Tongue (tissue), 2 donors: Measurements from ENCODE around the gene PCED1A. TPM values are rescaled to one million over a fixed set of nuclear protein-coding genes. Genes with fewer than 3 reads are reported as not detected.

Experiments
- DNase-seq: peaks from one replicate; pipeline ENCODE4 v3.0.0-alpha.2; 2015
- total RNA-seq: library from RNA; depleted of rRNA; stranded (reverse); fragments of >200 nt; gene quantifications from one replicate; pipeline ENCODE4 v1.2.3, GENCODE V29; 2014

PCED1A gene, protein sequence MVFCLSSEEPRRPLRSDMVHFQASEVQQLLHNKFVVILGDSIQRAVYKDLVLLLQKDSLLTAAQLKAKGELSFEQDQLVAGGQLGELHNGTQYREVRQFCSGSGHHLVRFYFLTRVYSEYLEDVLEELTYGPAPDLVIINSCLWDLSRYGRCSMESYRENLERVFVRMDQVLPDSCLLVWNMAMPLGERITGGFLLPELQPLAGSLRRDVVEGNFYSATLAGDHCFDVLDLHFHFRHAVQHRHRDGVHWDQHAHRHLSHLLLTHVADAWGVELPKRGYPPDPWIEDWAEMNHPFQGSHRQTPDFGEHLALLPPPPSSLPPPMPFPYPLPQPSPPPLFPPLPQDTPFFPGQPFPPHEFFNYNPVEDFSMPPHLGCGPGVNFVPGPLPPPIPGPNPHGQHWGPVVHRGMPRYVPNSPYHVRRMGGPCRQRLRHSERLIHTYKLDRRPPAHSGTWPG
- 28.5 TPM for total RNA-seq

DNA sequence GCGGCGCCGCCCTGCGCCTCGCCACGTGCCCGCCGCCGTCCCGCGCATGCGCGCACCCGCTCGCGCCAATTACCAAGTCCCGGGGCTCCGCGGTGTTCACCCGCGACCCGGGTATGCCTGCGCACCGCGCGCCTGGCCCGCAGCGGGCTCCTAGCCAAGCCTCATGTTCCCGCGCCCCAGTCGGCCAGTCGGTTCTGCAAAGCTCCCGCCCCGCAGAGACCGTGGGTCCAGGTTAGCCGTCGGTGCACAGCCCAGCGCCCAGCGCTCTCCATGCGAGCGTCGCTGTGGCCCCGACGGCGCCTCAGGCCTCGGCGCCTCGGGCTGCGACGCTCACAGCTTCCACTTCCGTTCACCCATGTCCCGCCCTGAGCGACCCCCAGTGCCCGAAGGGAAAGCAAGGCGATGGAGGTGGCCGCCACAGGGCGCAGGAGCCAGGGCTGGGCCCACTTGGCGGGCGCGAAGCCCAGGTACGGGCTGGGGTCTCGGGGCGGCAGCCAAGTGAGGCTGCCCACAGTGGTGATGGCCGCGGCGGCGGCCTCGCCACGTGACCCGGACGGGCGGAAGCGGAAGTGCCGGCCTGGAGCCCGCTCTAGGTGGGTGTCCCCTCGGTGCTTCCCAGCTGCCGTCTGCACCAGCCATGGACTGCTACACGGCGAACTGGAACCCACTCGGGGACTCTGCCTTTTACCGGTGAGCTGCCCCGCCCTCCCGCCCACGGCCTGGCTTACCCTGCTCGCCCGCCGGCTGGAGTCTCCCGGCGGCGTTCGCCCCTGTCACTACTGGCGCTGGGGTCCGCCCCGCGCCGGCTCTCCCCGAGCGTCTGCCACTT is at the start of gene PCED1A, which contains the start of gene VPS16:
TSS of gene PCED1A (minus strand) at position 518 of the 829 bp plus-strand sequence. CDS start 743 bp downstream, outside the sequence.
TSS of gene VPS16 (plus strand) at position 608 of the 829 bp plus-strand sequence. CDS start at position 638, 30 bp downstream.
- DNase-seq, result peak; percentile 94

DNA sequence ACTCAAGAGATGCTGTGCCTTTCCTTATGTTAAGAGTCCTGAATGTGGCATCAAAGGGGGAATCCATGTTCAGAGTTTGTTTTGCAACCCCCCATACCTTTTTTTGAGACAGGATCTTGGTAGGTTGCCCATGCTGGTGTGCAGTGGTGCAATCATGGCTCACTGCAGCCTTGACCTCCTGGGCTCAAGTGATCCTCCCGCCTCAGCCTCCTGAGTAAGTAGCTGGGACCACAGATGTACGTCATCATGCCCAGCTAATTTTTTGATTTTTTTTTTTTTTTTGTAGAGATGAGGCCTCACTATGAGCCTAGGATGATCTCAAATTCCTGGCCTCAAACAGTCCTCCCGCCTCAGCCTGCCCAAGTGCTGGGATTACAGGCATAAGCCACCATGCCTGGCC is 49.3 kb upstream of the PCED1A start:
- no peak for DNase-seq

DNA sequence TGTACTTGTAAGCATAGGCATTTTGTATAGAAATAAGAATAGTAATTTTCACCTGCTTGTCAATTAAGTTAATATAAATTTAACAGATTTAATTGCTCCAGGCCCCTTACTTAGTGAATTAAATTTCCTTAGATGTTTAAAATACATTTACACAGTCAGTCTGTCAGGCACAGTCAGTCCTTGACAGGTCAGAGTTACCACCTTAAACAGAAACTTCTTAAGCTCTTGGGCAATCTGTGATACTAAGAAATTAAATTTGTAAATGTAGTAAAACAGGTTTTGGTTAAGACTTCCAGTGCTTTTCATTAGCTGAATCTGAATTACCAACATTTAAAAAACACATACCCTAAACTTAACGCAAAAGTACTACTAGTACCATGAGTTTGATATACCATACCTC is 48.8 kb upstream of the PCED1A start:
- DNase-seq, result no peak

DNA sequence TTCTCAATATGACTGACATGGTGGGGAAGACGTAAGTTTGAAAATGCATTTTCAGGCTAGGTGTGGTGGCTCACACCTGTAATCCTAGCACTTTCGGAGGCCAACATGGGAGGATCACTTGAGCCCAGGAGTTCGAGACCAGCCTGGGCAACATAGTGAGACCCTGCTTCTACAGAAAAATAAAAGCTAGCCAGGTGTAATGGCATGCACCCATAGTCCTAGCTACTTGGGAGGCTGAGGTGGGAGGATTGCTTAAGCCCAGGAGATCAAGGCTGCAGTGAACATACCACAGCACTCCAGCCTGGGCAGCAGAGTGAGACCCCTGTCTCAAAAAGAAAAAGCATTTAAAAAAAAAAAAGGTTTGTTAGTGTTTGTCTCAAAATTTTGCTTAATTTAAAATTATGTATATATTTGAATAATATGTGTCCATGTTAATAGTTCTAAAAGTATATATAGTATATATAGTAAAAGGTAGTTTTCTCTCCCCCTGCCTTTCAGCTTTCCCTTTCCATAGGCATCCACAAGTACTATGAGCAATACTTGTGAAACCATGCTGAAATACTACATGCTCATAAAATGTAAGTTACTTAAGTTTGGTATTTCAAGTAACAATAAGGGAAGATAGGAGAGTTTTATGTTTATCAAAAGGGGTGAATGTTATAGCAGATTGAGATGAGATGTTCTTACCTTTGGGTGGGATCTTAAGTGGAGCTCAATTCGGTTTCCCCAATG is 47.9 kb upstream of the PCED1A start:
- no peak for DNase-seq

DNA sequence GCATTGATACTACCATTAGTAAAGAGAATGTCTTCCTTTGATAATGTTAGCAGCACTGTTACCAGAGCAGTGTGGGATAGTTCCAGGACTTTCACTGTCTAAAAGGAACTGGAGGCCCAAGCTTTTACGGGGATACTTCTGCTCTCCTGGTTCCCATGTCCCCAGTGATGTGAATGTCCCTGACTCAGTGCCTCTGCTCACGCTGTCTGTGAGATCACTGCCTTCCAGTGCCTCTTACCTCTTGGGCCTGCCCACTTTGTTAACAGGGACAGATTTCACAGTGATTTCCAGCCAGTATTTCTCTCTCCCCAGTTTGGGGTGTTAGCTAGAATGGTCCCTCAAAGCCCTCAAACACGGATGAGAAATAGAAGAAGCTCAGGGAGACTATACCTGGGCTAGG is 47.3 kb upstream of the PCED1A start:
- no peak for DNase-seq

DNA sequence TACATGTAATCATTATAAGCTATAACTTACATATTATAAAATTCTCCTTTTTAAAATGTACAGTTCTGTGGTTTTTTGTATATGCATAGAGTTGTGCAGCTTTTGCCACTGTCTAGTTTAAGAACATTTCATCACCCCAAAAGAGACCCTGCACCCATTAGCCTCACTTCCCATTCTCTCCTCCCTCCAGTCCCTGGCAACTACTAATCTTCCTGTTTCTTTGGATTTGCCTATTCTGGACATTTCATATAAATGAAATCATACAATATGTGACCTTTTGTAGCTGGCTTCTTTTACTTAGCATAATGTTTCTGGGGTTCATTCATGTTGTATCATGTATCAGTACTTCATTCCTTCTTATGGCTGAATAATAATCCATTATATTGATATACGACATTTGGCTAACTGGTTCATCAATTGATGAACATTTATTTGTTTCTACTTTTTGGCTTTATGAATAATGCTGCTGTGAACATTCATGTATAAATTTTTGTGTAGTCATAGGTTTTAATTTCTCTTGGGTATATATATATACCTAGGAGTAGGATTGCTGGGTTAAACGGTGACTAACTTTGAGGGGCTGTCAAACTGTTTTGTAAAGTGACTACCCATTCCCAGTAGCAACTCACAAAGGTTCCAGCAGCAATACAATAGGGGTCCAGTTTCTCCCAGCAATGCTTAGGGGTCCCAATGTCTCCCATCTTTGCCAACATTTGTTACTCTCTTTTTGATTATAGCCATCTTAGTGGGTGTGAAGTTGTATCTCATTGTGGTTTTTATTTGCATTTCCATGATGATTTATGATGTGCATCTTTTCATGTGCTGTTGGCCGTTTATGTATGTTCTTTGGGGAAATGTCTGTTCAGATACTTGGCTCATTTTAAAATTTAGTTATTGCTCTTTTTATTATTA is 43.5 kb upstream of the PCED1A start:
- no peak for DNase-seq

DNA sequence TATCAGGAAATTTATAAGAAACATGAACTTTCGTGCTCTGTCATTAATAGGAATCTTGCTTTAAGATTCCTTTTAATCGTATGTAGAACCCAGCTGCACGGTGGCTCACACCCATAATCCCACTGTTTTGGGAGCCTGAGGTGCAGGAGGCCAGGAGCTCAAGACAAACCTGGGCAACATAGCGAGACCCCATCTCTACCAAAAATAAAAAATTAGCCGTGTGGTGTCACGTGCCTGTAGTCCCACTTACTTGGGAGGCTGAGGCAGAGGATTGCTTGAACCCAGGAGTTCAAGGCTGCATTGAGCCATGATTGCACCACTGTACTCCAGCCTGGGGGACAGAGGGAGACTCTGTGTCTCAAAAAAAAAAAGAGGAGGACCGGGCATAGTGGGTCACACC is 40.2 kb upstream of the PCED1A start:
- DNase-seq, result no peak

DNA sequence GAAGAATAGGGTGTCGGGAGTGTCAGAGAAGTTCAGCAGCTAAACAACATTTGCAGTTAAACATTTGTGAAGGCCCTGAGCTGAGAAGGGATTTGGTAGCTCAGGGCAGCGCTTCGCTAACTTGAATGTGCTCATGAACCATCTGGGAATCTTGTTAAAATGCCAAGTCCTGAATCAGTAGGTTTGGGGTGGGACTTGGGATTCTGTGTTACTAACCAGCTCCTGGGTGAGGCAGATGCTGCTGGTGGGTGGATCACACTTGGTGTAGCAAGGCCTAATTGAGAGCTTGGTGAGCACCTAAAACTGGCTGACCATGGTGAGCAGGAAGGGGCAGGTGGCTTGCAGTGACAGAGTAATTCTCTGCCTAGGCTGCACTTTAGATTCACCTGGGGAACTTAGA is 38.7 kb upstream of the PCED1A start:
- peak; percentile 79 for DNase-seq

DNA sequence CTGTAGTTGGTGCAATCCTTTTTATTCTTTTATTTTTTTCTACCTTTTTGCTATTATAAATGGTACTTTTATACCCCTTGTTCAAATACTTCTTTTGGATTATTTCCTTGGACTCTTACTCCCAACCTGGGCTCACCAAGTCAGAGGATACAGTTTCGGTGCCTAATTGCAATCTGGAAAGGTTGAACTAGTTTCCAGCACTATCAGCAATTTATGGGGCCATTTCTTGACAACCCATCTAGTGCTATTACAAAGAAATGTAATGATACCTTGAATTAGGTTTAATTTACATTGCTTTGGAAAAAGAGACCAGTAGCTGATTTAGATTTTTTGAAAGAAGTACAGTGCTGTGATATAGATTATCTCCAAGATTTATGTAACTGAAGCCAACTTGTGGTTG is 38.1 kb upstream of the PCED1A start:
- no peak for DNase-seq

DNA sequence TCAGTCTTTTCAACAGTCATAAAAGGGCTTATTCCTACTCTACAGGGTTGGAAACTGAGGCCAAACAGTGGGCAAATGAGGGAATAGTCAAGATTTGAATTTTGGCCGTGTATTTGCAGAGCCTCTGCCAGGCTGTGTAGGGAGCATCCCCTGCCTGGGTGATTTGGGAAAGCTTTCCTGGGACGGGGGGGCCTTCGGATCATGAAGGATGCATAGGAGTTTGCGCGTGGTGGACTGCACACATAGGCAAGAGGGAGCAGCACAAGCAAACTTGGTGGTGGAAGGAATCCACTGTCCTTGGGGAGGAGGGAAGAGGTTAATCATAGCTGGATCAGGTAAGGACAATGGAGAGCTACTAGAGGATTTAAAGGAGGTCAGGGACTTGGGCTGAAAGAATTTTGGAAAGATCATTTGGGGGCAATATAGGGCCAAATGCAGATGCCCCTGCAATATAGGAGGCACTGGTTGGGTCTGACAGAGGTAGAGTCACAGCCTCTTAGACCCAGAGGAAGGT is 35.3 kb upstream of the PCED1A start:
- no peak for DNase-seq

DNA sequence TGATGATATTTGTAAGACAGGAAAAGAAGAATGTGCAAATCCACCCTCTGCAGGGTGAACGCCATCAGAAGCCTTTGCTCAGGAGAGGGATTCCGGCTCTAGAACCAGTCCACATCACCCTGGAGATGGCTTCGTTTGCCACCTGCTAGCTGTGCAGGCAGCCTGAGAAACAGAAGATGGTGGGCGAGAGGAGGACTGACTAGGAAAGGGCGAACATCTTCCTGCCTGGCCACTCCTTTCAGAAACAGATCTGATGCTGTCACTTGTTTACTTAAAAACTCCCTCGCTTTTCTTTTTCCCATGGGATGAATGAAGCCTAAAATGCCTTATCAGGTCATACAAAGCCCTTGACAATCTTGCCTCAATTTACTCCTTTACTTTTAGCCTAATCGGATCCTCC is 34.0 kb upstream of the PCED1A start:
- peak; percentile 18 for DNase-seq

DNA sequence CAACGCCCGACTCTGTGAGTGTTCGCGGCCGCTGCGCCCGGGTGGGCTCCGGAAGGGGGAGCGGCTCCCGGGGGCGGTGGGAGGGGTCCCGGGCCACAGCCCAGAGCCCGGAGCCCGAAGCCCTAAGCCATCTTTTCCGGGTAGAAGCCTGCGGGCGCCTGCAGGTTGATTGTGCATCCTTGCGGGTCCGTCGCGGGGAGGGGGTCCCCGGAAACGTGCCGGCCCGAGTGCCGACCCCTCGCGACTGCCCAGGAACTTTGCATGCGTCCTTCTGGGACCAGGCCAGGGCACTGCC is 33.2 kb upstream of the PCED1A start:
- DNase-seq, result peak; percentile 81

DNA sequence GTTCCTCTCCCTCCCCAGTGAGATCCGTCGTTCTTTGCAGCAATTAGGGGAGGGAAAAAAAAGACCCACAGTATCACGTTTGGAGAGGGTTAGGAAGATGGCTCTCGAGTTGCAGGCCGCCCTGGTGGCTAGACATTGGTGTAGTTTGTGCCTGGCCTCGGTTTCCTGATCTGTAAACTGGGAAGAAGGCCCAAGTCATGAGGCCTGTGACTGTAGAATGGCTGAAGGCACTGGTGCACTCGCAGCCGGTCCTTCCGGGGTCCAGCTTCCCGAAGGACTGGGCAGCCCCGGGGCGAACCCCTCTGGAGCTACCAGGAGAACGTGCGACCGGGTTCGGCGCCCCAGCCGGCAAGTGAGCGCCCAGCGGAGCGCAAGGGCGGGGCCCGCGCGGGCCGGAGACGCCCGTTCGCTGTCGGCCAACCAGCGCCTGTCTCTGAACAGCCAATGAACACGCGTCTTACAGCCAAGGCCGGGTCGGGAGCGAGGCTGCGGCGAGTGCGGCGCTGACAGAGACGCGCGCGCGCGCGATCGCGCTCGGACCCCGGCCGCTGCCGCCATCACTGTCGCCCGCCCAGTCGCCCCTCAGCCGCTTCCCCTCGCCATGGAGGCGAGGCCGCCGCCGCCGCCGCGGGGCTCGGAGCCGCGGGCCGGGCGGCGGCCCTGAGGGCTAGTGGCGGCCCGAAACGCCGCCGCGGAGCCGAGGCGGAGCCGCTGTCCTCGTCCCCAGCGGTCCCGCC is 32.7 kb upstream of the PCED1A start, which contains the start of gene PTPRA:
TSS of gene PTPRA (plus strand) at position 472 of the 737 bp plus-strand sequence. CDS start 90,797 bp downstream, outside the sequence.
- peak; percentile 97 for DNase-seq

DNA sequence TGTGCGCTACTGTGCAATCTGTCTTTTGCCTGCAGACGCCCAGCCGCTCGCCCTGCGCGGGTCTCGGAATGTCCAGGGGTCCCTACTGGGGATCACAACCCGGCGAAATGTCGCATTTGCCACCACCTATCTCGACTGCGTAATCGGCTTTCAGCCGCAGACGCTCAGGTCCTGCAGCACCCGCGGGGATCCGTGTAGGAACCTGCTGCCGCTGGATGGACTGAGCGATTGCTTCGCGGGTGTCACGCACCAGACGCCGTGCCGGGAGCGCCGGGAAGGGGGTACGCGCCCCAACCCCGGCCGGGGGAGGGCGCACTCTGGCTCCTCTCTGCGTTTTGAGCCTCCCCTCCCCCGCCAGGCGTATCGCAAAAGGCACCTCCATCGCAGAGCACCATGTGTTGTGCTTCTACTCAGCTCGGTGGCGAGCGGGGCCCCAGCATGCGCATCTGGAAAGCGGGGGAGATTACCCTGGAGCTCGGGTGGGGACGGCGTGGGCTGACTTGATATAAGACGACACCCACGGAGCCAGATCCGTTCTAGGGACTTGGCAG is 32.1 kb upstream of the PCED1A start:
- DNase-seq, result peak; percentile 57

DNA sequence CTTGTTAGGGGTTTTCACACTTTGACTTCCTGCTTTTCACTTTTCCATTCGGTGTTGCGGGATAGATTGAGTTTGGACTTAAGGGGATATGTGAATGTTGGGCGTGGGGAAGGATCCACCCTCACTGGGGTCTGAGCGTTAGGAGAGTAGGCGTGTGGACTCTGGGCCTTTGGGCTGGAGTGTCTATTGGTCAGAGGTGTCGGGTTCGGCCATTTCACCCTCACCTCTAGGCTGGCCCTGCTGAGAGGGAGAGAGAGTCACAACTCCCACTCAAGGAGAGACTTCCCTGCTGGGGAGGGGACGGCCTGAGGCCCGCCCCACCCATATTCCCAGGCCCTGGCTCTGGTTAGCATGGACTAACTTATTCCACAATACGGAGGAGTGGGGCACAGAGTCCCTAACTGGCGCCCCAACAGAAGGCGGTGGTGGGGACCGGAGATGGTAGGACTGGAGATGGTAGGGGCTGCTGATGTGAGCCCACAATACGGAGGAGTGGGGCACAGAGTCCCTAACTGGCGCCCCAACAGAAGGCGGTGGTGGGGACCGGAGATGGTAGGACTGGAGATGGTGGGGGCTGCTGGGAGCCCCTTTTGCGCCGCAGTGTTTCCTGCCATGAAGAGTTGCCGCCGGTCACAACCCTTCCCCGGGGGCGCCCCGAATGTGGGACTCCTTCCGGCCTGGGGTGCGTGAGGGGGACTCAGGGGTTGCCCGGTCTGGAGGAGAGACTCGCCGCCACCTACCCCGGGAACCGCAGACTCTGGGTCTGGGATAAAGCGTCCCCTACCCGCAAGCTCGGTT is 31.4 kb upstream of the PCED1A start:
- peak; percentile 22 for DNase-seq

DNA sequence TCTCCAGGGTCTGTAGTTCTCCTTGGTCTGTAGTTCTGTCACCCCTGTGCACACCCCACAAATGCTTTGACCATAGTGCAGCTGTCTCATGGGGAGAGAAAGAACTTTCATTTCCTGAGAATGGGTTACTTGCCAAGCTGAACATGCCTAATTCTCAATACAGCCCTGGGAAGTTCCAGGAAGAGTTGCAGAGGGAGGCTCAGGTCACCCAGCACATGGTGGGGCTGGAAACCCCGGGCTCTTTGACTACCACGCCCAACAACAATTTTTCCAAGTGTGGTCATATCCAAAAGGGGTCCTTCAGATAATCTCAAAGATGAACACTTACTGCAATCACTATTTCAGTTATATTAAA is 30.6 kb upstream of the PCED1A start:
- peak; percentile 40 for DNase-seq

DNA sequence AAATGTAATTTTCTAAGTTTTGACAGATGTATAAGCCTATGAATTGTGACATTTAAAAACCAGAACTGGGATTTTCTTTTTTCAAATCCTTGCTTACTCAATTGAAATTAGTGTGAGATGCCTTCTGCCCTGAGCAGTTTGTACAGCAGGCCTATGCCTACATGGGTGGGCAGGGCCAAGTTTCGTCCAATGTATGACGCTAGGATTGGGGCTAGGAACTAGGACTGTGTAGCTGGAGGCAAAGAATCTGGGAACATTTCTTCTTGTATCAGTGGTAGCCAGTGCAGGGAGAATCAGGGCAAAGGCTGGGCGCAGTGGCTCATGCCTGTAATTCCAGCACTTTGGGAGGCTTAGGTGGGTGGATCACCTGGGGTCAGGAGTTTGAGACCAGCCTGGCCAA is 28.9 kb upstream of the PCED1A start:
- DNase-seq, result no peak

DNA sequence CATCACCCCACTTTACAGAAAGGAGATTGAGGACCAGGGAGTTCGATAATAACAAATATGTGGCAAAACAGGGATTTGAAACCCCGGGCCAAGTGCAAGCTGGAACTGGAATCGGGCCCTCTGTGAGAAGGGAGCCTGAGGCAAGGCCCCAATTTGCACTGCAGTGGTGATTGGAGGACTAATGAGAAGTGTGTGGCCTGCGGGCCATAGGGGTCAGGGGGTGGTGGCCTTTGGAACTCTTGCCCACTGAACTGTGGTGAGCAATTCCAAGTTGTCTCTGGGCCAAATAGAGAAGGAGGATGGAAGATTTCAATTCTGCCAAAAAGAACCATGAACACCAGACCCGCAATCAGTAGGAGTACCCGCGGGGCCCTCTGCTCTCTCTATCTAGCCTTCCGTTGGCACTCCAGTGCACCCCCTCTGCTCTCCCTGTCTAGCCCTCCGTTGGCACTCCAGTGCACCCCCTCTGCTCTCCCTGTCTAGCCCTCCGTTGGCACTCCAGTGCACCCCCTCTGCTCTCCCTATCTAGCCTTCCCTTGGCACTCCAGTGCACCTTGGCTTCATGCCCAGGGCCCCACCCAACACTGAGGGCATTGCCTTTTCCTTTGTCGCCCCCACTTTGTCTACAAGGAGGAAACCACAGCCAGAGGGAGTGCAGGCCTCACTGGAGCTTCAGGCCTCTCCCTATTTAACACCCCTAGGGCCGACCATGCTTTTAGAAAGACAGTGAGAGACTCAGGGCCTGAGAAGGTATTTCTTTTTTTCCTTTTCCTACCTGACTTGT is 26.8 kb upstream of the PCED1A start:
- no peak for DNase-seq

DNA sequence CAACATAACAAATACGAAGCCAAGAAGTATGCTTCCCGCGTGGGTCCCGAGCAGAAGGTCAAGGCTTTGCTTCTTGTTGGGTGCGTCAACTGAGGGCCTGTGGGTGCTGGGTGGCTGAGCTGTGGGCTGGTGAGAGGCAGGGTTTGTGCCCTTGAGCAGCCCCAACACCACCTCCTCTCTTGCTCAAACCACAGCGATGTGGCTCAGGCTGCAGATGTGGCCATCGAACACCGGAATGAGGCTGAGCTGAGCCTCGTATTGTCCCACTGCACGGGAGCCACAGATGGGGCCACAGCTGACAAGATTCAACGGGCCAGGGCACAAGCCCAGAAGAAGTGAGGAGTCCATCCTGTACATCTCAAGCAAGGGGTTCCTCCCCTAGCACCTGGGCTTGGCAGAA is 25.8 kb upstream of the PCED1A start:
- no peak for DNase-seq
